Measurements from ENCODE around the gene LRRC2.

- TF ChIP-seq CTCF (IDR thresholded peaks at IDR 0.05; ENCODE audit: poor library complexity): no peak
- no peak for TF ChIP-seq EZH2 (IDR thresholded peaks at IDR 0.05; ENCODE audit: borderline replicate concordance)
- TF ChIP-seq EZH2phosphoT487 (IDR thresholded peaks at IDR 0.05; ENCODE audit: low read depth, severe bottlenecking, unreplicated experiment): no peak
Observed at GRCh38 chr3:46509661-46510187, 56.4 kb downstream of the LRRC2 start.
